CD14-positive monocyte (primary cell): ENCODE measurements around the gene CTNND2. TPM values are rescaled to one million over a fixed set of nuclear protein-coding genes. Genes with fewer than 3 reads are reported as not detected.

ENCODE experiments used
- DNase-seq, 3 donors: peaks; one replicate each; pipeline ENCODE4 v3.0.0-alpha.2; 2011 to 2022
- H2AFZ ChIP-seq: 2 replicates; pipeline ENCODE4 v1.6.0; 2012; ENCODE audit warnings: mild to moderate bottlenecking, low read depth, low read length, inconsistent platforms; ENCODE audit not compliant: insufficient read depth, poor library complexity, severe bottlenecking
- H3K27ac ChIP-seq, 2 donors: 1 replicate in 1 of 2; 2 replicates in 1 of 2; pipeline ENCODE4 v1.5.1; 2012 to 2013; ENCODE audit warnings: low read length in 2 of 2, control low read depth in 1 of 2, inconsistent platforms in 1 of 2, low read depth in 1 of 2, mild to moderate bottlenecking in 1 of 2
- H3K27me3 ChIP-seq, 2 donors: one replicate each; pipeline versions ENCODE4 v1.6.0 to v1.6.1; 2011 to 2013; ENCODE audit warnings: low read length in 2 of 2; ENCODE audit not compliant: control insufficient read depth in 2 of 2, insufficient read depth in 2 of 2
- H3K36me3 ChIP-seq, 2 donors: replicated peaks in 1 of 2; 1 replicate in 1 of 2; 2 replicates in 1 of 2; pipeline versions ENCODE4 v1.5.1 to v1.6.1; 2012 to 2013; ENCODE audit warnings: low read length in 2 of 2, control low read depth in 1 of 2, inconsistent platforms in 1 of 2, mild to moderate bottlenecking in 1 of 2; ENCODE audit not compliant: insufficient read depth in 2 of 2, control insufficient read depth in 1 of 2
- H3K4me1 ChIP-seq, 2 donors: 1 replicate in 1 of 2; 2 replicates in 1 of 2; pipeline versions ENCODE4 v1.5.1 to v1.6.1; 2012 to 2013; ENCODE audit warnings: low read length in 2 of 2, control low read depth in 1 of 2, inconsistent platforms in 1 of 2, mild to moderate bottlenecking in 1 of 2, moderate library complexity in 1 of 2; ENCODE audit not compliant: insufficient read depth in 2 of 2, control insufficient read depth in 1 of 2
- H3K4me2 ChIP-seq: replicated peaks from 2 replicates; pipeline ENCODE3; 2012; ENCODE audit warnings: low read length, moderate library complexity, mild to moderate bottlenecking; ENCODE audit not compliant: poor library complexity, severe bottlenecking; ENCODE audit errors: extremely low read depth
- H3K4me3 ChIP-seq, 3 experiments: fragments of 200-600 bp in 1 of 3; sonication (generic) in 1 of 3; replicated peaks in 1 of 3; 1 replicate in 2 of 3; 2 replicates in 1 of 3; pipeline ENCODE4 v1.5.1; 2011 to 2013; ENCODE audit warnings: low read length in 3 of 3, mild to moderate bottlenecking in 3 of 3, control low read depth in 2 of 3, low read depth in 2 of 3, inconsistent platforms in 1 of 3, moderate library complexity in 1 of 3
- H3K79me2 ChIP-seq: 2 replicates; pipeline ENCODE4 v1.6.0; 2012; ENCODE audit warnings: mild to moderate bottlenecking, control low read depth, inconsistent platforms, low read length, moderate library complexity; ENCODE audit not compliant: insufficient read depth
- H3K9ac ChIP-seq: 2 replicates; pipeline ENCODE4 v1.6.0; 2017; ENCODE audit warnings: low read length, mild to moderate bottlenecking; ENCODE audit not compliant: insufficient read depth, poor library complexity, severe bottlenecking
- H3K9me3 ChIP-seq, 2 donors: replicated peaks in 1 of 2; 1 replicate in 1 of 2; 2 replicates in 1 of 2; pipeline versions ENCODE4 v1.5.1 to v1.6.1; 2012 to 2013; ENCODE audit warnings: low read length in 2 of 2, control low read depth in 1 of 2; ENCODE audit not compliant: control insufficient read depth in 1 of 2, insufficient read depth in 1 of 2
- H4K20me1 ChIP-seq: 2 replicates; pipeline ENCODE4 v1.6.0; 2012; ENCODE audit warnings: mild to moderate bottlenecking, low read length, control low read depth, moderate library complexity; ENCODE audit not compliant: insufficient read depth
- H3K27ac Mint-ChIP-seq, 7 donors: one replicate each; pipeline ENCODE4 v1.8.0; 2020; ENCODE audit warnings: mild to moderate bottlenecking in 7 of 7, mixed read lengths in 7 of 7, moderate library complexity in 6 of 7, inconsistent platforms in 2 of 7
- H3K27me3 Mint-ChIP-seq, 3 donors: one replicate each; pipeline ENCODE4 v1.8.0; 2021 to 2022; ENCODE audit warnings: low read depth in 3 of 3, mild to moderate bottlenecking in 3 of 3, mixed read lengths in 3 of 3, moderate library complexity in 3 of 3, inconsistent platforms in 1 of 3
- H3K36me3 Mint-ChIP-seq, 2 donors: one replicate each; pipeline ENCODE4 v1.8.0; 2020; ENCODE audit warnings: mixed read lengths in 2 of 2, inconsistent platforms in 1 of 2, mild to moderate bottlenecking in 1 of 2
- H3K4me1 Mint-ChIP-seq: one replicate; pipeline ENCODE4 v1.8.0; 2020; ENCODE audit warnings: mild to moderate bottlenecking, mixed read lengths
- H3K4me3 Mint-ChIP-seq, 2 donors: one replicate each; pipeline ENCODE4 v1.8.0; 2020; ENCODE audit warnings: mild to moderate bottlenecking in 2 of 2, mixed read lengths in 2 of 2, moderate library complexity in 1 of 2
- H3K9me3 Mint-ChIP-seq, 7 donors: one replicate each; pipeline ENCODE4 v1.8.0; 2020 to 2022; ENCODE audit warnings: mixed read lengths in 7 of 7, mild to moderate bottlenecking in 6 of 7, moderate library complexity in 6 of 7, inconsistent platforms in 2 of 7
- CTCF ChIP-seq: fragments of 200-600 bp; IDR thresholded peaks from one replicate; pipeline ENCODE4 v1.8.0; 2022; ENCODE audit warnings: antibody characterized with exemption, mild to moderate bottlenecking
- WGBS: methylation state at CpG from one replicate; pipeline ENCODE4 v1.1.5; 2013; ENCODE audit warnings: missing lambda C conversion rate; ENCODE audit not compliant: insufficient coverage; 5-methylcytosine and 5-hydroxymethylcytosine counted together
- intact Hi-C, 2 donors: fragments of 100-400 bp; cut with micrococcal nuclease; formaldehyde crosslinking; loops; one replicate each; pipeline versions ENCODE4 v1.15.0 to v1.15.1; 2023
- polyA plus RNA-seq, 3 donors: library from polyadenylated mRNA; depleted of rRNA in 1 of 3; unstranded in 2 of 3; stranded (reverse) in 1 of 3; fragments of 300-500 nt in 2 of 3; fragments of >200 nt in 1 of 3; fragmentation: Illumina TruSeq in 2 of 3; gene quantifications; 1 replicate in 2 of 3; 2 replicates in 1 of 3; pipeline ENCODE4 v1.2.3, GENCODE V29; 2012 to 2021

CTNND2 gene
- polyA plus RNA-seq, 3 donors: not detected

GRCh38 chr5:11527652-11528349 is 376.4 kb downstream of the CTNND2 start:
- Mint-ChIP-seq H3K4me1 (no peaks in the 10 kb centered on the region), H3K27me3 (peaks cover 0 to 1% (median 0%) of the 10 kb centered on the region in 3 donors), H3K9me3 (peaks cover 0 to 10% (median 3%) of the 10 kb centered on the region in 7 donors), H3K4me3 (no peak overlapping the region), H3K27ac (no peak overlapping the region), H3K36me3 (no peaks in the 10 kb centered on the region)
- WGBS: no CpG with 5 or more reads among the region's 7 CpGs
- Histone ChIP-seq H3K4me1 (no peaks in the 10 kb centered on the region), H3K9ac (no peak overlapping the region), H3K4me3 (no peak overlapping the region), H4K20me1 (no peaks in the 10 kb centered on the region), H3K79me2 (no peaks in the 10 kb centered on the region), H3K9me3 (no peaks in the 10 kb centered on the region), H3K27ac (no peak overlapping the region), H3K4me2 (no peak overlapping the region), H3K27me3 (no peaks in the 10 kb centered on the region), H3K36me3 (no peaks in the 10 kb centered on the region), H2AFZ (no peak overlapping the region)
- DNase-seq: no peak
- no peak for TF ChIP-seq CTCF
- intact Hi-C loops: no loop called here

GRCh38 chr5:11525020-11525419 is 379.2 kb downstream of the CTNND2 start:
- Histone ChIP-seq H4K20me1 (no peaks in the 10 kb centered on the region), H3K79me2 (no peaks in the 10 kb centered on the region), H3K27me3 (no peaks in the 10 kb centered on the region), H3K9ac (no peak overlapping the region), H3K4me3 (no peak overlapping the region), H3K4me2 (no peak overlapping the region), H3K9me3 (no peaks in the 10 kb centered on the region), H3K36me3 (no peaks in the 10 kb centered on the region), H3K27ac (no peak overlapping the region), H3K4me1 (no peaks in the 10 kb centered on the region), H2AFZ (no peak overlapping the region)
- Mint-ChIP-seq H3K27ac (no peak overlapping the region), H3K4me1 (no peaks in the 10 kb centered on the region), H3K4me3 (no peak overlapping the region), H3K9me3 (peaks cover 0 to 11% (median 2%) of the 10 kb centered on the region in 7 donors), H3K27me3 (peaks cover 0 to 5% (median 1%) of the 10 kb centered on the region in 3 donors), H3K36me3 (no peaks in the 10 kb centered on the region)
- no peak for TF ChIP-seq CTCF
- DNase-seq: no peak
- 17% methylated on average over 1 of the region's 2 CpGs for WGBS
- intact Hi-C loops: no loop called here
